HG02763 (cell line): ENCODE results near the gene TMEM9.

ENCODE experiments used
- ATAC-seq: cut with Tn5 transposase; IDR thresholded peaks from one replicate; pipeline ENCODE4 v1.9.1; 2021; ENCODE audit warnings: mild to moderate bottlenecking, moderate library complexity; ENCODE audit not compliant: unreplicated experiment

Gene TMEM9

GRCh38 chr1:201085902-201086735, 68.2 kb downstream of the TMEM9 start:
- ATAC-seq: no peak
